Uterus (tissue), 2 donors: ENCODE measurements around the gene BEND7.

Experiments used
- POLR2A ChIP-seq, 2 donors: fragments of 450-650 bp; IDR thresholded peaks; one replicate each; pipeline ENCODE4 v1.6.1; 2016; ENCODE audit warnings: antibody characterized with exemption in 2 of 2, mild to moderate bottlenecking in 1 of 2, moderate library complexity in 1 of 2
- TF ChIP-seq, protein P1 (sequence below), 4 experiments: fragments of 200-600 bp in 2 of 4; fragments of 450-650 bp in 2 of 4; sonication (generic) in 2 of 4; IDR thresholded peaks; one replicate each; pipeline ENCODE4 v1.5.1; 2016 to 2019; ENCODE audit warnings: antibody characterized with exemption in 4 of 4, mild to moderate bottlenecking in 2 of 4, moderate library complexity in 1 of 4

DNA sequence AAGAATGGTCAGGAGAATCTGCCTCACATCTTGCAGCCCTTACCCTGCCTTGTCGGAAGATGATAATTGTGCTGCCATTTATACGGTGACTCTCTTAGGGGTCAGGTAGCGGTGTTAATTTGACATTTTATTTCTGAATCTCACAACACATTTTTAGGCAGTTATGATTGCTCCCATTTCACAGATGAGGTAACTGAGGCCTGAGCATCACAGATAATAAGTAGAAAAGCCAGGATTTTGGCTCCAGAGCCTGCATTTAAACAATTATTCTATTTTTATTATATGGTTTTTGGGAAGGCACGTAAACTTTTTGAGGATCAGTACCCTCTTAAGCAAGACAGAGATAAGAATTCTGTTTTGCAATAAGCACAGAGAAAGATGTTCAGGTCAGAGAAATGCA, 103.4 kb downstream of the BEND7 start:
- TF ChIP-seq, protein P1, sequence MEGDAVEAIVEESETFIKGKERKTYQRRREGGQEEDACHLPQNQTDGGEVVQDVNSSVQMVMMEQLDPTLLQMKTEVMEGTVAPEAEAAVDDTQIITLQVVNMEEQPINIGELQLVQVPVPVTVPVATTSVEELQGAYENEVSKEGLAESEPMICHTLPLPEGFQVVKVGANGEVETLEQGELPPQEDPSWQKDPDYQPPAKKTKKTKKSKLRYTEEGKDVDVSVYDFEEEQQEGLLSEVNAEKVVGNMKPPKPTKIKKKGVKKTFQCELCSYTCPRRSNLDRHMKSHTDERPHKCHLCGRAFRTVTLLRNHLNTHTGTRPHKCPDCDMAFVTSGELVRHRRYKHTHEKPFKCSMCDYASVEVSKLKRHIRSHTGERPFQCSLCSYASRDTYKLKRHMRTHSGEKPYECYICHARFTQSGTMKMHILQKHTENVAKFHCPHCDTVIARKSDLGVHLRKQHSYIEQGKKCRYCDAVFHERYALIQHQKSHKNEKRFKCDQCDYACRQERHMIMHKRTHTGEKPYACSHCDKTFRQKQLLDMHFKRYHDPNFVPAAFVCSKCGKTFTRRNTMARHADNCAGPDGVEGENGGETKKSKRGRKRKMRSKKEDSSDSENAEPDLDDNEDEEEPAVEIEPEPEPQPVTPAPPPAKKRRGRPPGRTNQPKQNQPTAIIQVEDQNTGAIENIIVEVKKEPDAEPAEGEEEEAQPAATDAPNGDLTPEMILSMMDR (IDR thresholded peaks at IDR 0.05): no peak
- no peak for TF ChIP-seq POLR2A (IDR thresholded peaks at IDR 0.05)
